Neural crest cell (in vitro differentiated cells): ENCODE results near the gene CCDC18. TPM values are rescaled to one million over a fixed set of nuclear protein-coding genes. Genes with fewer than 3 reads are reported as not detected.

ENCODE experiments used
- DNase-seq: peaks from one replicate; pipeline ENCODE4 v3.0.0; 2021; ENCODE audit warnings: low read depth, mixed read lengths, low spot score
- H3K27ac Mint-ChIP-seq: one replicate; pipeline ENCODE4 v1.8.0; 2021; ENCODE audit warnings: mild to moderate bottlenecking, mixed read lengths; ENCODE audit not compliant: unreplicated experiment
- H3K27me3 Mint-ChIP-seq: 2 replicates; pipeline ENCODE4 v1.8.0; 2021; ENCODE audit warnings: low read depth, mild to moderate bottlenecking, mixed read lengths
- H3K36me3 Mint-ChIP-seq: 2 replicates; pipeline ENCODE4 v1.8.0; 2021; ENCODE audit warnings: low read depth, mild to moderate bottlenecking, mixed read lengths
- H3K4me1 Mint-ChIP-seq: 2 replicates; pipeline ENCODE4 v1.8.0; 2021; ENCODE audit warnings: mixed read lengths
- H3K4me3 Mint-ChIP-seq: one replicate; pipeline ENCODE4 v1.8.0; 2021; ENCODE audit warnings: mild to moderate bottlenecking, mixed read lengths
- H3K9me3 Mint-ChIP-seq: 2 replicates; pipeline ENCODE4 v1.8.0; 2021; ENCODE audit warnings: mixed read lengths
- total RNA-seq: library from RNA; stranded (reverse); gene quantifications from 2 replicates; pipeline ENCODE4 v1.2.1, GENCODE V29; 2021
- TF ChIP-seq, protein P1 (sequence below): fragments of 200-600 bp; sonication (generic); conservative IDR thresholded peaks from 2 replicates; pipeline ENCODE4 v1.5.0; 2021; ENCODE audit warnings: antibody characterized with exemption, mild to moderate bottlenecking

CCDC18 gene
- total RNA-seq, 1 donor from 2014 or later = 21.0 TPM

DNA sequence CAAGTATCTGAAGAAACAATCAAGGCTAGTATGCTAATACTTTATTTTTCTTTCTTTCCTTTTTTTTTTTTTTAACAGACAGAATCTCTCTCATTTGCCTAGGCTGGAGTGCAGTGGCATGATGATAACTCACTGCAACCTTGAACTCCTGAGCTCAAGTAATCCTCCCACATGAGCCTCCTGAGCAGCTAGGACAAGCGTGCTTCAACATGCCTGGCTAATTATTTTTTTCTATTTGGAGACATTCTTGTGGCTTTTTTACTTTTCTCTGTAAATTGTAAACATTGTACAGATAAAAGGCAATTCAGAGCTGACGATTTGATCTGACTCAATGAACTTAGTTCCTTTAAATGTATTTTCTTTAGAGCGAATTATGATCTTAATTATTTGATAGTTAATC, 41.4 kb downstream of the CCDC18 start:
- no peak overlapping the region for H3K27ac Mint-ChIP-seq
- H3K4me3 Mint-ChIP-seq = no peak overlapping the region
- no peaks in the 10 kb centered on the region for H3K4me1 Mint-ChIP-seq
- peaks cover 31% of the 10 kb centered on the region for H3K36me3 Mint-ChIP-seq
- no peaks in the 10 kb centered on the region for H3K27me3 Mint-ChIP-seq
- TF ChIP-seq, protein P1, sequence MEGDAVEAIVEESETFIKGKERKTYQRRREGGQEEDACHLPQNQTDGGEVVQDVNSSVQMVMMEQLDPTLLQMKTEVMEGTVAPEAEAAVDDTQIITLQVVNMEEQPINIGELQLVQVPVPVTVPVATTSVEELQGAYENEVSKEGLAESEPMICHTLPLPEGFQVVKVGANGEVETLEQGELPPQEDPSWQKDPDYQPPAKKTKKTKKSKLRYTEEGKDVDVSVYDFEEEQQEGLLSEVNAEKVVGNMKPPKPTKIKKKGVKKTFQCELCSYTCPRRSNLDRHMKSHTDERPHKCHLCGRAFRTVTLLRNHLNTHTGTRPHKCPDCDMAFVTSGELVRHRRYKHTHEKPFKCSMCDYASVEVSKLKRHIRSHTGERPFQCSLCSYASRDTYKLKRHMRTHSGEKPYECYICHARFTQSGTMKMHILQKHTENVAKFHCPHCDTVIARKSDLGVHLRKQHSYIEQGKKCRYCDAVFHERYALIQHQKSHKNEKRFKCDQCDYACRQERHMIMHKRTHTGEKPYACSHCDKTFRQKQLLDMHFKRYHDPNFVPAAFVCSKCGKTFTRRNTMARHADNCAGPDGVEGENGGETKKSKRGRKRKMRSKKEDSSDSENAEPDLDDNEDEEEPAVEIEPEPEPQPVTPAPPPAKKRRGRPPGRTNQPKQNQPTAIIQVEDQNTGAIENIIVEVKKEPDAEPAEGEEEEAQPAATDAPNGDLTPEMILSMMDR = no peak
- peaks cover 6% of the 10 kb centered on the region for H3K9me3 Mint-ChIP-seq
- DNase-seq = no peak

DNA sequence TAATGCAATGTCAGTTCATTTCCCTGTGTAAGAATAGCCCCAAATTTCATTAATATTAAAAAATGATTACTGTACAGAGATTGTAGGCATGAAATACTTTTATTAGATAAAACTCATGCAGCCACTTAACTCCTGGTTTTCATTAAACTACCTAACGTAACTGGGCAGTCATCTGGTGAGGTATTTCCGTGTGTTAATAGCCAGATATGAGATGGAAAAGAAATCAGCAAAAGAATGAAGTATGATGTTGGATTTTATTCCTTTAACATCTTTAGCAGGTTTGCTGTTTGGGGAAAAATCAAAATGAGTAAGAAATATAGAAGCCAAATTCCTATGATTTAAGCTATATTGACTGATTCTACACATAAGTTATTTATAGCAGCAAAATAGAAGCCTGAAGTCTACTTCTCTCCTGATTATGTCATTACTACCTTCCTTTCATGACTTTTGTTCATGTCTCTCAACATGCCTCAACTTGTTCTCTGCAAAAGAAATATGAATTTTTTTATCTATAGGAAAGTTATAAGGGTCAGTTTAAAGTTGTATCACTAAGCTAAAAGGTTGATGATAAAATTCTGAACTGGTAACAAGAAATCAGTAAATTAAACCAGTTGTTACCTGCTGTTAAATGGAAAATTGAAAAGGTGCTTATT, 42.6 kb downstream of the CCDC18 start:
- Mint-ChIP-seq H3K9me3 (peaks cover 6% of the 10 kb centered on the region), H3K4me3 (no peak overlapping the region), H3K4me1 (no peaks in the 10 kb centered on the region), H3K27ac (no peak overlapping the region), H3K27me3 (no peaks in the 10 kb centered on the region), H3K36me3 (peaks cover 27% of the 10 kb centered on the region)
- no peak for DNase-seq
- TF ChIP-seq, protein P1 = no peak

DNA sequence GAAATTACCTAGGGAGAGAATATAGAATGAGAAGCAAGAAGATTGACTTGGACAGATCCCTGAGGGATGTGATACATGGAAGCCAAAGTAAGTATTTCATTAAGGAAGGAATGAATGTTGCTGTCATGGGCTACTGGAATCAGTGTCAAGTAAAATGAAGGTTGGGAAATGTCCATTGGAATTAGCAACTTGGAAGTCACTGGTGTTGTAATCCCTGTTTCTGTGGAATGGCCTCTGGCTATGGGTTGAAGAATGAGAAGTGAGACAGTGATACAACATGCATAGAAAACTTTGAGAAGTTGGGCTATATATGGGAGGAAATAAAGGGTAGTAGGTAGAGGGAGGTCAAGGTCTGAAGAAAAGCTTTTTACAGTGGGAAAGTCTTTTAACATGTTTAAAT, 54.7 kb downstream of the CCDC18 start:
- peak overlapping the region; percentile 1 for H3K27ac Mint-ChIP-seq
- peaks cover 15% of the 10 kb centered on the region for H3K4me1 Mint-ChIP-seq
- peaks cover 41% of the 10 kb centered on the region for H3K36me3 Mint-ChIP-seq
- TF ChIP-seq, protein P1 = no peak
- H3K4me3 Mint-ChIP-seq = no peak overlapping the region
- H3K9me3 Mint-ChIP-seq = peaks cover 3% of the 10 kb centered on the region
- DNase-seq = no peak
- H3K27me3 Mint-ChIP-seq = no peaks in the 10 kb centered on the region

DNA sequence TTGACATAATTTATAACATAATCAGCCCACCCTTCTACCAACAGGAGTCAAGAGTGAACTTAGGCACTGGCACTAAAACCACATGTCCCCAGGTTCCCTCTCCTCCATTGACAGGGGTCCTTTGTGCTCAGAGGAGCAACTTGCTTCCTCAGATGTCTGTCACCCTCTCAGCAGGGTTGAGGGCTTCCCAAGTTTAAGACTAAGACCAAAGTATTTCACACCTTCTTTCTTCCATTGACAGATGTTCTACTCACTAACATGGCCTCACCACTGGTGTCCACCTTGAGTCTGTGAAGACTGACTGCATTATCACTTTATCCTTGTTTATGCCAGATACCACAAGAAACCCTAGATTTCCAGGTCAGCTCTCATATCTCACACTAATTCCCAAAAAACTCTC, 56.5 kb downstream of the CCDC18 start:
- Mint-ChIP-seq H3K27ac (no peak overlapping the region), H3K36me3 (peaks cover 37% of the 10 kb centered on the region), H3K9me3 (peaks cover 3% of the 10 kb centered on the region), H3K27me3 (no peaks in the 10 kb centered on the region), H3K4me1 (peaks cover 15% of the 10 kb centered on the region), H3K4me3 (no peak overlapping the region)
- no peak for DNase-seq
- TF ChIP-seq, protein P1 = no peak

DNA sequence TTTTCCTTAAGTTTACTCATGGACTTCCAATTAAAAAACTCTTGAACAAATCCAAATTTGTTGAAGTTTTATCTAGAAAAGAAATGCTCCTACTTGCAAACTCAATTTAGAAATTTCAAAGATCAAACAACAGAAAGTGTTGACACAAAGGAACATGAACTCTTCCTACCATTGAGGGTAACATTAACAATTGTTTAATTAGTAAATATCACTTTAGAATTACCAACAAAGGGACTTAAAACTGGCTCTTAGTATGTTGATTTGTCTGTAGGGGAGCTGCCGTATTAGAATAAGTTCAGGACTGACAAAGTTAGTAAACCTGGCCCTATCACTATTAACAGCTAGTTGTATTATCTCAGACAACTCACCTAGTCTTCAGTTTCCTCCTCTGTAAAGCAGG, 57.9 kb downstream of the CCDC18 start:
- TF ChIP-seq, protein P1 = no peak
- Mint-ChIP-seq H3K4me1 (peaks cover 15% of the 10 kb centered on the region), H3K36me3 (peaks cover 46% of the 10 kb centered on the region), H3K27me3 (no peaks in the 10 kb centered on the region), H3K4me3 (no peak overlapping the region), H3K9me3 (peaks cover 4% of the 10 kb centered on the region), H3K27ac (no peak overlapping the region)
- DNase-seq = no peak
